Fibroblast of skin of back (primary cell): ENCODE results near the gene NEK10.
A peak's percentile ranks its signal among the peaks of the same experiment; 100 is the strongest.

Experiments
- DNase-seq: peaks from one replicate; pipeline ENCODE4 v3.0.0-alpha.2; 2013

Gene NEK10

DNA sequence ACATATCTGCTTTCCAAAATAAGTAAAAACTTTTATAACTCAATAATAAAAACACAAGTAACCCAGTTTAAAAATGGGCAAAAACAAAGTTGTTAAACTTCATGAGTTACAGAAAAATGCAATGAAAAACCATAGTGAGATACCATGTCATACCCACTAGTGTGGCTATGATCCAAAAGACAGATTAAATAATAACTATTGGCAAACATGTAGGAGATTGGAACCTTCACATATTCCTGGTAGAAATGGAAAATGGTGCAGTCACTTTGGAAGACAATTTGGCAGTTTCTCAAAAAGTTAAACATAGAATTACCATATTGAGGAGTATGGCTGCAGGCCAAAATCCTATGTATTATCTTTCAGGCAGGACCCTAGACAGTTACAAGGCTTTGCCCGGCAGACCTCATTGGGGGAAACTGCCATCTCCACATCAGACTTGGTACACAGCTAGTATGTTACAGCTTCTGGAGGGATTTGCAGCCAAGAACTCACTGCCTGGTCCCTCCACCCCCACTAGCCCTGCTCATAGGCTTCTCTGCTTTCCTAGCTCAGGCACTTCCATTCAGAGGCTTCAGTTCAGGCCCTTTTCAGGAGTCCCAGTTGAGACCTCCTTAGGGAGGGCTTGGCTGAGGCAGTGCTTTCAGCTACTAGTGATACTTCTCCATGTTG lies 147.8 kb downstream of the NEK10 start:
- no peak for DNase-seq

GRCh38 chr3:27220166-27220565 lies 149.0 kb downstream of the NEK10 start:
- DNase-seq, result peak; percentile 41

- peak; percentile 40 for DNase-seq
These were observed 149.9 kb downstream of the NEK10 start for GRCh38 chr3:27219127-27219845.

DNA sequence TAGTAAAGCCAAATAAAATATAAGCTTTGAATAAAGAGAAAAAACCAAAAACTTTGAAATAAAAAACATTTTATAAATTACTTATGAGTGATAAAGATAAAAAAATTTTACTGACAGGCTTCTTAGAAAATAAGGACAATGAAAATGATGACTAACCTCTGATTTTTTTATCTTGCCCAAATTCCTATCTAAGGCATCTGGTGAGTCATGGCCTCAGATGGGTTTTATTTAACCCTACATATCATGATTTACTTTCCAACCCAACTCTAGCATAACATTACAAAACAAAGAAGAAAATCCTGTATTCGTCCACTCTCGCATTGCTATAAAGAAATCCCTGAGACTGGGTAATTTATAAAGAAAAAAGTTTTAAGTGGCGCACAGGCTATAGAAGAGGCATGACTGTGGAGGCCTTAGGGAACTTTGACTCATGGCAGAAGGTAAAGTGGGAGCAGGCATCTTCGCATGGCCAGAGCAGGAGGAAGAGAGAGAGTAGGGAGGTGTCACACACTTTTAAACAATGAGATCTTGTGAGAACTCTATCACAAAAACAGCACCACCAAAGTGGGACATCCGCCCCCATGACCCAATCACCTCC lies 152.1 kb downstream of the NEK10 start:
- DNase-seq, result peak; percentile 86

DNA sequence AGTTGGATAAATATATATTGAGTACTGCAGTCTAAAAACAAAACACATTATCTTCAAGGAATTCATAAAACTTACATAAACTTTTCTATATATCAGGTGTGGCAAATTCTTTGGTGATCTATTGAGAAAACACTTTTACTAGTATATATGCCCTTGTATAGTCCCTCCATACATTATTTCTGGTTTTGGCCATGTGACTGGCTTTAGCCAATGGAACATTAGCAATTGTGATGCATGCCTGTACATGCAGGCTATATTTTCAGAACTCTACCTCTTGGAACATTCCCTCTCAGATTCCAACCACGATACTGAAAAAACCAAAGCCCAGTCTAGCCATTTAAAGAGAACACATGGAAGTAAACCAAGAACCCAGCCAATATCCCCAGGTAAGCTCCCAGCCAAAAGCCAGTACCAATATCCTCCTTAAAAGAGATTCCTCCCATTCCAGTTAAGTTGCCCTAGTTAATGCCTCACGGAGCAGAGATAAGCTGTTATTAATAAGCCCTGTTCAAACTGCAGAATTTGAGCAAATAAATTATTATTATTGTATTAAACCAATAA lies 152.8 kb downstream of the NEK10 start:
- DNase-seq, result no peak

- DNase-seq, result no peak
These were observed 155.7 kb downstream of the NEK10 start for GRCh38 chr3:27213450-27213849.

DNA sequence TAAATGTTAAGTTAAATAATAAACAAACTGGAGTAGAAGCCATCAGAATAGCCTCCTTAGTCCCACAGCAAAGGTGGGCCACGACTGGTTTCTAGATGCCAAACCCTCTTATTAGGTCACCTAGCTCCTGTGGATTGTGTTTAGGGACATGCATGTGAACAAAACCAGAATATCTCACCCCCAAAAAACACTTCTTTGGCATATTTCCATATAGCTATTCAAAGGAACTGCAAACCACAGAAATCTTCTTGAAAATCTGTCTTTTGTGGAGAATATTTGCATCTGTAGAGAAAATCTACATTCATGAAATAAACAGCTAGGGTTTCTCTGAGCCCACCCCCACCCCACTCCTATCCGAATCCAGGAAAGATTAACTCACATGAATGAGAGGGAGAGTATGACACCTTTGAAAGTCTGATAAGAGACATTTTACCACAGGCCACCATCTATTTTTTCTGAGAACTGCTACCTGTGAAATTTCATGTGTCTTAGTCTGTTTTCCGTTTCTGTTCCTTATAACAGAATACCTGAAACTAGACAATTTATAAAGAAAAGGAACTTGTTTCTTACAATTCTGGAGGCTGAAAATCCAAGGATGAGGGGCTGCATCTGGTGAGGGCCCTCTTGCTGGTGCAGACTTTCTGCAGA lies 159.4 kb downstream of the NEK10 start:
- DNase-seq, result no peak

DNA sequence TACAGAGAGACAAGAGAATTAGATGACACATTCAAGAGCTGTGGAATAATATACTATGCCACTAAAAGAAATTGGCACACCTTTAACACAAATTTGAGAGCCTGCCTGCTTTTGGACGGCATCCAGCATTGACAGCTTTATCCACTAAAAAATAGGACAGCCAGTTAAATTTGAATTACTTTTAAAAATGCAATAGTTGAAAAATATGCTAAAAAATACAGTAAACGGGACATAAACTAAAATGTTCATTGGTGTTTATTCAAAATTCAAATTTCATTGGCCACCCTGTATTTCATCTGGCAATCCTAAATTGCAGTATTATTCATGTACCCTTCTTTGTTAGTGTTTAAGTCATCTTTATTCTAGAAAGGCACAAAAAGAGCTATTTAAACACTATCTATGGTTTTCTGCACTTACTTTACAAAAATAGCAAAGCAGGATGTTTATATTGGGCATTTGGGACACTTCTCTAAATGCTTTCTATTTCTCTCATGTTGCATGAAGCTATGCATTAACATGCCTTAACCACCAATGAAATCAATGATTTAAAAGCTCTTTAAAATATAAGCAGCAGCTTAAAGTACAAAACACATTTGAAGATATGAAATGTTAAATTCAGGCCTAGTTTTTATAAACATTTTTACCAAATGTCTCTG lies 160.1 kb downstream of the NEK10 start:
- no peak for DNase-seq

- no peak for DNase-seq
These were observed 166.2 kb downstream of the NEK10 start for GRCh38 chr3:27202959-27203358.

DNA sequence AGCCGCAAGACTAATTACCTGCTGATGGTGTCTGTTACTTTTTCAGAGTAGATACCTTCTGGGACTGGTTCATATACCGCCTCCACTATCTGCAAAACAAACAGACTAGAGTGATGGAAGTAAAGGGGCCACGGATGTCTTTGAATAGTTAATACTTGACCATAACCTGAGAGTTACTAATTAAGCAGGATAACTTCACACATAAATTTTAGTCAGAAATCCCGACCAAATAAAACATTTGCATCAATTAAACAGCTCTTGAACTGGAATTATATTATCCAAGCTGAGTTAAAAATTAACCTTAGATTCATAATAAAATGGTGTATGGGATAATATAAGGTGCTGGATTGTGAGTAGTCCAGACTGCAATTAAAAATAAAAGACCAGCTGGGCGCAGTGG lies 167.7 kb downstream of the NEK10 start:
- no peak for DNase-seq

- no peak for DNase-seq
These were observed 168.3 kb downstream of the NEK10 start for GRCh38 chr3:27200721-27201489.

DNA sequence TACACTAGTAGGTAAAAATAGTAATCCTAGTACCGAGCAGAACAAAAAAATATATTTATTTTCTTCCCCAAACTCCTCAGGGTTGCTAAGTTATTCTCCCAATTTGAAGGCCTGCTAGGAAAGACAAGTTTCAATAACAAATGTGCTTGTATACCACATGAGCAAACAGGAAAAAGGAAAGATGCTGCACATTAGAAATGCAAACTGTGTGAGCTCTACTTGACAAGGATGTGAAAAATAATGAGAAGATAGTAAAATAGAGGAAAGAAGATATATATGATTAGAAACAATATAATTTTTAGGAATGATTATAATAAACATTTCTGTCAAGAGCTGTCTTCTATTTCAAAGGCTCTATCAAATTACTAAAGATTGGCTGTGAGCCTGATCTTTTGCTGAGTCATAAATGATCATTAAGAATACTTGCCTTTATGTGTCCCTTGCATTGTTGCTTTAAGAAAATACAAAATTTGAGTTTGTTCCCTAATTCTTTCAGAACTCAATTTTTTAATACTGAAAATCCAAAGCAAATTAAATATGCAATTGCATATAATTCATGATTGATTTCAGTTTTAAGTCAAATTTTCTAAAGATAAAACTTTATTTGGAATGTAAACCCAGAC lies 174.2 kb downstream of the NEK10 start:
- no peak for DNase-seq

- no peak for DNase-seq
These were observed 176.1 kb downstream of the NEK10 start for GRCh38 chr3:27193056-27193455.

GRCh38 chr3:27186013-27186412 lies 183.2 kb downstream of the NEK10 start:
- no peak for DNase-seq

DNA sequence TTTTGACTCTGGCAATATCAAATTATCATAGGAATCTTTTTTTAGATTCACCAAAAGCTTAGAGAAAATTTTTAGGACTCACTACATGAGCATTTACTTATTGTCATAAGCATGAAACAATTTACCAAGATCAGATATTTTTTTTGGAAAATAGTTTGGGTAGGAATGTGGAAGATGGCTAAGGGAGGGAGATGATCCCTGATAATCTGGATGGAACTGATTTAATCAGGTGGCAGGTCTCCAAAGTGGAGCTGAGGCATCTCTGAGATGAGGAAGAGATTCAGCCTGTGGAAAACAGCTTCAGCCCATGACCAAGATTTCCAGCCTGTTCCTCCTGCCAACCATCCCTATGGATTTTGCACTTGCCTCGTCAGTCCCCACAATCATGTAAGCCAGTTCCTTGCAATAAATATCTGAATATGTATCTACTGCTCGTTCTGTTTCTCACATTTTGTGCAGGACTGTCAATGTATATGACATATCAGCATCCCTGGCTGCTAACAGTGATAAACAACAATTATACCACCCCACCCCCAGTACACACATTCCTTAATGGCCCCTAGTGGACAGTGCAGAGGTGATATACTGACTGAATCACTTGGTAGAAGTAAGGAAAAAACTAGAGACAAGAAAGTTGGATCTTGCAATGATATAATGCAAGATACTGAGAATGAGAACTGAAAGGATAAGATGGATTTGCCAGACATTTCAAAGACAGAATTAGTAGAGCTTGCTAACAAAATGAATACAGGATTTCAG lies 183.8 kb downstream of the NEK10 start:
- DNase-seq, result no peak

- DNase-seq, result no peak
These were observed 184.9 kb downstream of the NEK10 start for GRCh38 chr3:27184261-27184660.

GRCh38 chr3:27176256-27176655 lies 192.9 kb downstream of the NEK10 start:
- no peak for DNase-seq

DNA sequence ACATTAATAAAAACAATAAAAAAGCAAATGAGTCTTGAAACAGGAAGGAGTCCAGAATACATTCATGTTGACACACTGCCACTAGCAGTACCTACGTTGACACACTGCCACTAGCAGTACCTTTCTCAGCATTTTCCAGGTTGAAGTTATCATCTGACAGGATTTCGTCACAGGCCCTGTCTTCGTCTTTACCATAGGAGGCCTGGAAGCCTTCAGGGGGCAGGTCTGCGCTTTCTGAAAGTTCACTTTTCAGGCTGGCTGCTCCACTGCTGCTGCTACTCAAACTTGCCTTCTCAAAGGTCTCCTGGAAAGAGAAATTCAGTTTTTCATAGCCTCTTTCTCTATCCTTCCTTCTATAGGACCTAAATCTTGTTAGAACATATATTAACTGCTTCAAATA lies 194.7 kb downstream of the NEK10 start:
- DNase-seq, result no peak

DNA sequence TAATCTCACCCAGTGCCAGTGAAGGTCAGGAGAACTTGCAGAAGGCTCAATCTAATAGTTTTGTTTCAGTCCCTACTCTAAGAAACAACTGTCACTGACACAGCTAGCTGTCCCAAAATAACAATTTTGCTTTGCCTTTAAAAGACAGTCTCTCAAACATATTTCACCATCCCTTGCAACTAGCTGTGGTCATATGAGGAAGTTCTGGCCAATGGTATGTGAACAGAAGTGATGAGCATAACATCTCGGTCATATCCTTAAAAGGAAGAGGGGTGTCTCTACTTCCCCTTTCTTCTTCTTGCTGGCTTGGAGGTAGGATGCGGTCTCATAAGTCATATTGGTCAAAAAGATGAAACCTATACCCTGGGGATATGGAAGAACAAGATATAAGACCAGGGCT lies 198.1 kb downstream of the NEK10 start:
- DNase-seq, result no peak

DNA sequence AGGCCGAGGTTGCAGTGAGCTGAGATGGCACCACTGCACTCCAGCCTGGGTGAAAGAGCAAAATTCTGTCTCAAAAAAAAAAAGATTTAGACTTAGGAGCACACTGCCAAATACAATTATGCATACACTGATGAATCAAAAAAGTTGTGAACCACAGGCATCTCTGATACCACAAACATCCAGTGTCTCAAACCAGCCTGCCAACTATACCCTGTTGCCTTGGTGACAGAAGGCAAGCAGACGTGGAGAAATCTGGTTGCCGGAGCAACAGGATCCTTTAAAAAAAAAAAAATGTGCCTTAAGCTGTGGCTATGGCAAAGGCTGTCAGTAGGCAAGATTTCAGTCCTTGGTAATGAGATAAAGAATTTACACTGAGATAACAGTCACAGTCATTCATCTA lies 202.3 kb downstream of the NEK10 start:
- DNase-seq, result peak; percentile 94

- peak; percentile 88 for DNase-seq
These were observed 203.9 kb downstream of the NEK10 start for GRCh38 chr3:27165321-27165721.
